Bronchial epithelial cell (primary cell): Measurements from ENCODE around the gene MCRIP1. TPM values are rescaled to one million over a fixed set of nuclear protein-coding genes. Genes with fewer than 3 reads are reported as not detected.

Source experiments
- DNase-seq: peaks from one replicate; pipeline ENCODE4 v3.0.0-alpha.2; 2010; ENCODE audit warnings: low read depth
- FAIRE-seq: peaks from 2 replicates; lab custom pipeline; 2011; peaks lifted over from hg19 to GRCh38; lab: Jason Lieb, UNC
- H3K27me3 ChIP-seq: 2 replicates; pipeline ENCODE4 v1.5.1; 2011; ENCODE audit warnings: low read length; ENCODE audit not compliant: control insufficient read depth, insufficient read depth
- H3K36me3 ChIP-seq: 2 replicates; pipeline ENCODE4 v1.5.1; 2011; ENCODE audit warnings: low read length; ENCODE audit not compliant: control insufficient read depth, insufficient read depth
- H3K4me3 ChIP-seq: 2 replicates; pipeline ENCODE4 v1.5.1; 2011; ENCODE audit warnings: mild to moderate bottlenecking, low read depth, low read length, control low read depth
- CTCF ChIP-seq: IDR thresholded peaks from 2 replicates; pipeline ENCODE4 v1.5.1; 2011; ENCODE audit warnings: mild to moderate bottlenecking, moderate library complexity, low read length, control low read depth, inconsistent platforms; ENCODE audit not compliant: insufficient read depth, severe bottlenecking
- total RNA-seq: library from RNA; depleted of rRNA; stranded (reverse); fragments of >200 nt; gene quantifications from 2 replicates; pipeline ENCODE4 v1.2.1, GENCODE V29; 2014

MCRIP1 gene
- total RNA-seq, 1 donor from 2014 or later: 25.8 TPM

DNA sequence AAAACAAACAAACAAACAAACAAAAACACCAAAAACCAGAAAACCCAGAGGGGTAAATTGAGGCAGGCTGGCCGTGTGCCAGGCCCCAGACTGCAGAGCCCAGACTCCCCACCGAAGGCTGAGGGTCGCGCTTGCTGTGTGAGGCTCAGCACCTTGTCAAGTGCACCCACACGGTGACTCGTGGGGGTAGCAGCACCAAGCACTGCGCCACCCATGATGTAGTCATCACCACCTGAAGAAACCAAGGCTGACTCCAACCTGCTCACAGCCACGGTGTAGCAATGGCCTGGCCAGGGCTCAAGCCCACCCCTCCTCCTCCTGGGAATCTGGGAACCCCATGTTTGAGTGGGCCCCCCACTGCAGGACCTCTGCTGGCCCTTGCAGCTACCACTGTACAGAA, 11.9 kb downstream of the MCRIP1 start:
- DNase-seq: peak; percentile 48
- Histone ChIP-seq H3K36me3 (no peaks in the 10 kb centered on the region), H3K4me3 (no peak overlapping the region), H3K27me3 (no peaks in the 10 kb centered on the region)
- no peak for FAIRE-seq
- no peak for TF ChIP-seq CTCF

GRCh38 chr17:81819708-81820107, 13.4 kb downstream of the MCRIP1 start:
- Histone ChIP-seq H3K36me3 (no peaks in the 10 kb centered on the region), H3K4me3 (no peak overlapping the region), H3K27me3 (no peaks in the 10 kb centered on the region)
- no peak for FAIRE-seq
- TF ChIP-seq CTCF: no peak
- DNase-seq: no peak

- TF ChIP-seq CTCF: no peak
- DNase-seq: no peak
- Histone ChIP-seq H3K4me3 (no peak overlapping the region), H3K36me3 (no peaks in the 10 kb centered on the region), H3K27me3 (no peaks in the 10 kb centered on the region)
- no peak for FAIRE-seq
Measured at GRCh38 chr17:81817758-81818147, 15.3 kb downstream of the MCRIP1 start.

GRCh38 chr17:81815646-81815986, 17.5 kb downstream of the MCRIP1 start:
- no peak for DNase-seq
- no peak for FAIRE-seq
- no peak for TF ChIP-seq CTCF
- no peaks in the 10 kb centered on the region for H3K36me3 ChIP-seq
- H3K27me3 ChIP-seq: no peaks in the 10 kb centered on the region
- H3K4me3 ChIP-seq: no peak overlapping the region

DNA sequence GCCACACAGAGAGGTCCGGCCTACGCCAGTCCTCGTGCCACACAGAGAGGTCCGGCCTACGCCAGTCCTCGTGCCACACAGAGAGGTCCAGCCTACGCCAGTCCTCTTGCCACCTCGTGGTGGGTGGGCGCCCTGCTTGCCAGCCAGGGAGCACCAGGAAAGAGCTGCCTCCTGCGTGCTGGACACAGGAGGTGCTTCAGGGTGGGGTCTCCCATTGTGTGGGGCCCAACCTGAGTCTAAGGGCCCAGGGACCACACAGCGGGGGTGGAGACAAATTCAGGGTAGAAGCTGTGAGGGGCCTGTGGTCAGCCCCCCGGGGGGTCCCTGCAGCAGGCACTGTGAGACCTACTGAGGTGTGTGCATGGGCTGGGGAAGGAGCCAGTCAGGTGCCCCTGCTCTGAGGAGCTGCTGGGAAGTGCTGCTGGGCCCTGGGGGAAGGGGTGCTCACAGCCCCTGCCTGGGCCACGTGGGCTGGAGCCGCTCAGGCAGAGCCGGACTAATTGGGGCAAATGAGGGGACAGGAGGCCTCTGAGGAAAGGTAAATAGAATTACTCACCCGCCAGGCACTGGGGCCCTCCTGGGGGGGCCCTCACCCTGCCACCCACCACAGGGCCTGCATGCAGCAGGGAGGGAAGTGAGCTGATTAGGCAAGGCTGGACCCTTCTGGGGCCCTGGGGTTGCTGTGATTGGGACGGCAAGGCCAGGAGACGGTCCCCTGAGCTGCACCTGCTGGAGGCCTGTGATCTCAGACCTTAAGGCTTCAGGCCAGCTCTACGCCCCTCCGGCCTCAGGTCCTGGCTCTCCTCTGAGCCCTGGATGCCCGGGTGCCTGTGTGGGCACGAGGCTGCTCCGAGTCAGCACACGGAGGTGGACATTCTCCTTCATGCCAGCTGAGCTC, 18.1 kb downstream of the MCRIP1 start:
- no peaks in the 10 kb centered on the region for H3K27me3 ChIP-seq
- FAIRE-seq (no peak), DNase-seq (no peak)
- no peaks in the 10 kb centered on the region for H3K36me3 ChIP-seq
- no peak overlapping the region for H3K4me3 ChIP-seq
- no peak for TF ChIP-seq CTCF
